WI38 (cell line): ENCODE results near the gene WNT5A.

Experiments used
- H3K4me3 ChIP-seq: 2 replicates; pipeline ENCODE4 v1.5.1; 2011; ENCODE audit warnings: low read depth, mild to moderate bottlenecking, control low read depth, low read length
- TF ChIP-seq, protein P1 (sequence below): IDR thresholded peaks from 2 replicates; pipeline ENCODE4 v1.5.1; 2012; ENCODE audit warnings: low read depth, mild to moderate bottlenecking, control low read depth, low read length

Gene WNT5A

DNA sequence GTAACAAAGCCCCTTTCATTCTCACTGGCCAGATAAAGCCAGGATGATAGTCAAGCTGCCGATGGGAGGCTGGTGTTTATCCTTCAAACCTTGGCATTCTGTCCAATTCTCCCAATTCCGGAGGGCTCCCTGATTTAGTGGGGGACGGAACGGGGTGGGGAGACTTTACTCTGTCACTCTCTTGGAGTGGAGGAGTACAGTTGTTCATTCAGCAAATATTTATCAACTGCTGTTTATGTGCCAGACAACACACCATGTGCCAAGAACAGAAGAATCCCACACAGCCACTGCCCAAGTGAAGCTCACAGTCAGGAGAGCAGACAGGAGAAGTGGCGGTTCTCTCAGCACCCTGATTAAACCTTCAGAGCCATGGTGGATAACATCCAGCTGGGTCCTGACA lies 63.3 kb downstream of the WNT5A start:
- no peak overlapping the region for H3K4me3 ChIP-seq
- TF ChIP-seq, protein P1, sequence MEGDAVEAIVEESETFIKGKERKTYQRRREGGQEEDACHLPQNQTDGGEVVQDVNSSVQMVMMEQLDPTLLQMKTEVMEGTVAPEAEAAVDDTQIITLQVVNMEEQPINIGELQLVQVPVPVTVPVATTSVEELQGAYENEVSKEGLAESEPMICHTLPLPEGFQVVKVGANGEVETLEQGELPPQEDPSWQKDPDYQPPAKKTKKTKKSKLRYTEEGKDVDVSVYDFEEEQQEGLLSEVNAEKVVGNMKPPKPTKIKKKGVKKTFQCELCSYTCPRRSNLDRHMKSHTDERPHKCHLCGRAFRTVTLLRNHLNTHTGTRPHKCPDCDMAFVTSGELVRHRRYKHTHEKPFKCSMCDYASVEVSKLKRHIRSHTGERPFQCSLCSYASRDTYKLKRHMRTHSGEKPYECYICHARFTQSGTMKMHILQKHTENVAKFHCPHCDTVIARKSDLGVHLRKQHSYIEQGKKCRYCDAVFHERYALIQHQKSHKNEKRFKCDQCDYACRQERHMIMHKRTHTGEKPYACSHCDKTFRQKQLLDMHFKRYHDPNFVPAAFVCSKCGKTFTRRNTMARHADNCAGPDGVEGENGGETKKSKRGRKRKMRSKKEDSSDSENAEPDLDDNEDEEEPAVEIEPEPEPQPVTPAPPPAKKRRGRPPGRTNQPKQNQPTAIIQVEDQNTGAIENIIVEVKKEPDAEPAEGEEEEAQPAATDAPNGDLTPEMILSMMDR = no peak

DNA sequence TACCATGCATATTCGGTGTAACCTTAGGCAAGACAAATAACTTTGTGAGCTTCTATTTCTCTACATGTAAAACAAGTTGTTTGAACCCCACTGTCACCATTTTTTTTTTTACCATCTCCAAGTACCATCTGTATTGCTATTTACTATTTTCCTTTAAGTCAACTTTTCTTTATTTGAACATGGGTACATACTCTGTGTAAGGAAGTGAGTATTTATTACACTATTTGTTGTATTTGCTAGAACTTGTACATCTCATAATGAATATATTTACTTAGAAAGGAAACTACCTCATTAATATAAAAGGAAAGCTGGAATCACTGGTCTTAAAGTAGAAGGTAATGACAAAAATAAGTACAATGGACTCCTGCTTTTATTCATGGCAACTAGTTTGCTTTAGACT lies 69.9 kb downstream of the WNT5A start:
- no peak overlapping the region for H3K4me3 ChIP-seq
- TF ChIP-seq, protein P1 = no peak

GRCh38 chr3:55416331-55416821 lies 70.7 kb downstream of the WNT5A start:
- TF ChIP-seq, protein P1 = no peak
- H3K4me3 ChIP-seq = no peak overlapping the region
